Lower lobe of right lung (tissue), 2 donors: ENCODE measurements around the gene HMGN1. TPM values are rescaled to one million over a fixed set of nuclear protein-coding genes. Genes with fewer than 3 reads are reported as not detected.

Experiments
- ATAC-seq, 2 donors: fragments of 200-7000 bp; cut with Tn5 transposase; one replicate each; pipeline ENCODE4 v1.9.1; 2020 to 2022; ENCODE audit warnings: mild to moderate bottlenecking in 2 of 2, moderate library complexity in 2 of 2
- DNase-seq: peaks from one replicate; pipeline ENCODE4 v3.0.0-alpha.2; 2020
- H3K27ac ChIP-seq: fragments of 200-600 bp; one replicate; pipeline ENCODE4 v1.8.0; 2022
- H3K27me3 ChIP-seq: fragments of 200-600 bp; one replicate; pipeline ENCODE4 v1.8.0; 2022; ENCODE audit warnings: low read depth
- H3K36me3 ChIP-seq: fragments of 200-600 bp; one replicate; pipeline ENCODE4 v1.8.0; 2022; ENCODE audit warnings: mild to moderate bottlenecking
- H3K4me1 ChIP-seq: fragments of 200-600 bp; one replicate; pipeline ENCODE4 v1.8.0; 2022
- H3K4me3 ChIP-seq: fragments of 200-600 bp; one replicate; pipeline ENCODE4 v1.8.0; 2022; ENCODE audit warnings: mild to moderate bottlenecking
- H3K9me3 ChIP-seq: fragments of 200-600 bp; one replicate; pipeline ENCODE4 v1.8.0; 2022
- CTCF ChIP-seq: fragments of 200-600 bp; IDR thresholded peaks from one replicate; pipeline ENCODE4 v1.8.0; 2022; ENCODE audit warnings: antibody characterized with exemption, mild to moderate bottlenecking
- intact Hi-C: fragments of 100-400 bp; cut with DNase I; formaldehyde crosslinking; loops from one replicate; pipeline ENCODE4 v1.11.0; 2022
- long read RNA-seq: library from polyadenylated mRNA; unstranded; transcript quantifications from one replicate; pipeline ENCODE4 v2.0.0, GENCODE V29; 2021
- total RNA-seq: library from RNA; stranded (reverse); fragmentation: NEBNext Ultra II Directional; extraction: Animal tissue kit (Norgen Biotek cat#: 25700); gene quantifications from one replicate; pipeline ENCODE4 v1.2.1, GENCODE V29; 2021
- donor health status: DM: no; HTN: yes; CAD: no; lungs with severe emphysema.

HMGN1 gene
- total RNA-seq: 139 TPM
- long read RNA-seq, full-length matches to known transcripts: 168 of 224 reads
- long read RNA-seq, partial matches to known transcripts: 20 of 224 reads
- long read RNA-seq, other reads (novel, unspliced or antisense): 36 of 224 reads

GRCh38 chr21:39348355-39349210, at the start of gene HMGN1:
TSS of gene HMGN1 (minus strand) at chr21:39349088. CDS start at chr21:39348917, 171 bp downstream.
- intact Hi-C loops: no loop called here
- DNase-seq (peak; percentile 91), ATAC-seq (peak; percentile 56 to 82)
- TF ChIP-seq CTCF: no peak
- peaks cover 9% of the 10 kb centered on the region for H3K36me3 ChIP-seq
- H3K9me3 ChIP-seq: no peaks in the 10 kb centered on the region
- H3K4me3 ChIP-seq: peak within 1 kb of the TSS; percentile 88
- H3K4me1 ChIP-seq: peaks cover 22% of the 10 kb centered on the region
- H3K27me3 ChIP-seq: no peaks in the 10 kb centered on the region
- H3K27ac ChIP-seq: peak within 1 kb of the TSS; percentile 94

- Histone ChIP-seq H3K4me3 (no peak overlapping the region), H3K36me3 (peaks cover 61% of the 10 kb centered on the region), H3K4me1 (no peaks in the 10 kb centered on the region), H3K9me3 (no peaks in the 10 kb centered on the region), H3K27me3 (no peaks in the 10 kb centered on the region), H3K27ac (no peak overlapping the region)
- intact Hi-C loops: no loop called here
- TF ChIP-seq CTCF: no peak
- DNase-seq: no peak
- ATAC-seq: no peak
Measured at GRCh38 chr21:39397646-39398385, 48.9 kb upstream of the HMGN1 start.

GRCh38 chr21:39392981-39393380, 44.1 kb upstream of the HMGN1 start:
- Histone ChIP-seq H3K4me3 (no peak overlapping the region), H3K9me3 (no peaks in the 10 kb centered on the region), H3K27ac (no peak overlapping the region), H3K36me3 (peaks cover 60% of the 10 kb centered on the region), H3K4me1 (peaks cover 12% of the 10 kb centered on the region), H3K27me3 (no peaks in the 10 kb centered on the region)
- no peak for ATAC-seq
- intact Hi-C loops: no loop called here
- no peak for TF ChIP-seq CTCF
- no peak for DNase-seq

- H3K27me3 ChIP-seq: no peaks in the 10 kb centered on the region
- no peak for ATAC-seq
- intact Hi-C loops: no loop called here
- TF ChIP-seq CTCF: no peak
- peaks cover 36% of the 10 kb centered on the region for H3K4me1 ChIP-seq
- H3K4me3 ChIP-seq: no peak overlapping the region
- peaks cover 38% of the 10 kb centered on the region for H3K36me3 ChIP-seq
- H3K27ac ChIP-seq: no peak overlapping the region
- no peak for DNase-seq
- H3K9me3 ChIP-seq: no peaks in the 10 kb centered on the region
Measured at GRCh38 chr21:39390212-39390765, 41.4 kb upstream of the HMGN1 start.

- ATAC-seq (no peak), DNase-seq (no peak)
- Histone ChIP-seq H3K27me3 (no peaks in the 10 kb centered on the region), H3K4me3 (peak overlapping the region; percentile 54), H3K4me1 (peaks cover 36% of the 10 kb centered on the region), H3K9me3 (no peaks in the 10 kb centered on the region), H3K36me3 (peaks cover 23% of the 10 kb centered on the region), H3K27ac (no peak overlapping the region)
- TF ChIP-seq CTCF: no peak
- intact Hi-C loops: no loop called here
Measured at GRCh38 chr21:39388811-39389155, 39.9 kb upstream of the HMGN1 start.
